AG10803 (cell line): ENCODE results near the gene NBL1.

Experiments used
- DNase-seq: peaks from one replicate; pipeline ENCODE4 v3.0.0; 2010; ENCODE audit warnings: low read depth
- H3K4me3 ChIP-seq: 2 replicates; pipeline ENCODE4 v1.5.1; 2011; ENCODE audit warnings: mild to moderate bottlenecking, low read length, control low read depth
- CTCF ChIP-seq: conservative IDR thresholded peaks from 2 replicates; pipeline ENCODE4 v1.5.1; 2011; ENCODE audit warnings: mild to moderate bottlenecking, low read length, control low read depth, inconsistent platforms

The NBL1 gene

GRCh38 chr1:19658186-19658585, 14.1 kb downstream of the NBL1 start:
- H3K4me3 ChIP-seq = no peak overlapping the region
- DNase-seq = no peak
- no peak for TF ChIP-seq CTCF

- peak; percentile 68 for TF ChIP-seq CTCF
- peak; percentile 48 for DNase-seq
- no peak overlapping the region for H3K4me3 ChIP-seq
Observed at GRCh38 chr1:19661721-19662228, 17.7 kb downstream of the NBL1 start.

- DNase-seq = no peak
- TF ChIP-seq CTCF = no peak
- no peak overlapping the region for H3K4me3 ChIP-seq
Observed at GRCh38 chr1:19662313-19662712, 18.2 kb downstream of the NBL1 start.

- peak within 1 kb of the TSS; percentile 26 for H3K4me3 ChIP-seq
- TF ChIP-seq CTCF = no peak
- no peak for DNase-seq
Observed at GRCh38 chr1:19664453-19665185, 20.5 kb downstream of the NBL1 start, which contains the start of gene HTR6. HTR6 (plus strand) TSS chr1:19664875; CDS start chr1:19665754, 879 bp downstream.

- DNase-seq = no peak
Observed at GRCh38 chr1:19665186-19665495, 21.0 kb downstream of the NBL1 start.

GRCh38 chr1:19665496-19666465, 21.7 kb downstream of the NBL1 start:
- TF ChIP-seq CTCF = no peak
- no peak overlapping the region for H3K4me3 ChIP-seq
- DNase-seq = no peak

More at GRCh38 chr1:19665186-19665495, 21.0 kb downstream of the NBL1 start:
- no peak for TF ChIP-seq CTCF
- H3K4me3 ChIP-seq = no peak overlapping the region
